ENCODE data around the gene UBA3.

Gene UBA3

DNA sequence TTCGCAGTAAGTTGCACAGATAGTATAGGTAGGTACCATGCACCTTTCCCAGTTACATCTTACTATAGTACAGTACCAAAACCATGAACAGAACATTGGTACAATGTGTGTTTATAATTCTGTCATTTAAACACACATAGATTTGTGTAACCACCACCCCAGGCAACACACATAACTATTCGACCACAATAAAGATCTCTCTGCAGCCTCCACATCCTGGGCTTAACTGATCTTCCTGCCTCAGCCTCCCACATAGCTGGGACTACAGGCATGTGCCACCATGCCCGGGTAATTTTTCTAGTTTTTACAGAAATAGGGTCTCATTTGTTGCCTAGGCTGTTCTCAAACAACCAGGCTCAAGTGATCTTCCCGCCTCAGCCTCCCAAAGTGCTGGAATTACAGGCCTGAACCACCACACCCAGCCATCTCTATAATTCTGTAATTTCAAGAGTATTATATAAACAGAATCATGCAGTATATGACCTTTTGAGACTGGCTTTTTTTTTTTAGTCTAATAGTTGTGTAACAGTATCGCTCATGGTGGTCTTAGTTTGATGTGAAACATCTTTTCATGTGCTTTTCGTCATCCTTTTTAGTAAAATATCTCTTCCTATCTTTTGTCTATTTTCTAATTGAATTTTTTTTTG, 14.7 kb downstream of the UBA3 start:
- no peak for DNase-seq (ENCODE audit: low spot score)

- DNase-seq (ENCODE audit: low spot score) = no peak
These were observed 16.5 kb downstream of the UBA3 start for GRCh38 chr3:69063636-69064035.

DNA sequence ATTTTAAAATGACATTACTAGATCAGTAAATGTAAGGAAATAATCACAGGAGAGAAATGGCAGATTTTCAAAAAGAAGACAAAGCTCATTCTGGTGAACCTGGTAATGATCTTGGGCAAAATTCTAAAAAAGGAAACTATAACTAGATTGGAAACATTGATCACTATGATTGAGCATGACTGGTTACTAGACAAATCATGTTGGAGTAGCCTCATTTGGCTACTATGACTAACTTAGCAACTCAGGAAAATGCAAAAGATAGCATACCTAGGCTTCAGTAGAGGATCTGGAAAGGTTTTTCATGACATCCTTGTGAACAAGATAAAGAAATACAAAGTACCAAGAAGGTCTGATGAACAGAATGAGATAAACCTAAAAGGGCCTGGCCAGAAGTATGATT, 20.5 kb downstream of the UBA3 start:
- no peak for DNase-seq (ENCODE audit: low spot score)

GRCh38 chr3:69058947-69059224, 21.3 kb downstream of the UBA3 start:
- DNase-seq (ENCODE audit: low spot score) = no peak

DNA sequence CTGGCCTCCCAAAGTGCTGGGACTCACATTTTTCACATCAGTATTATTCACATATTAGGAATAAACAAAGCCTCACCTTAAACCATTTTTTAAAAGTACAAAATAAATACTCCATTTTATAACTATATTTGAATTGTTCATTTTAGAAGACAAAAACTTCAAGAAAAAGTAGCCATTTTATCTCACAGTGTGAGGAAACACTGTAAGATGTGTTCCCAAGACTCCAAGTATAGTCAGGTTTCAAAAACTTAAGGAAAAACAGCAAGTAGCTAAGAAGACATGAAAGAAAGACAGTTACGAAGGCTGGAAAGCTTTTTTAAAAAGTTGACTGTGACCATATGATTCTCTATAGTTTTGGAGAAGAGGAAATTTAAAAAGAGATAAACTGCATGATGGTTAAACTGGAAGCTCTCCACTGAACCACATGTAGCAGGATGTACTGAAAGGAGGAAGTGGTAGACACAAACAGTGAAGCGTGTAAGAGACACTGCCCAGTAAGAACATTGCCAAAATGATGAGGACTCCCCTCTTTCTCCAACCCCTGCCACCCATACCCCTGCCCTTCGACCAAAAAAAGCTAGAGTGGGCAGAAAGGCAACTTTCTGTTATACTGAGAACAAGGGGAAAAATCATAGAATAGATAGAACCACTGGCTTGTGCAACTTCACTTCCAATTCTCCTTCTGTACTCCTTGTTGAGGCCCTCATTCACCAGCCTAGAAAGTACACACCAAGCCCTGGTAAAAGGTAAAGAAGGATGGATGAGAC, 21.8 kb downstream of the UBA3 start:
- DNase-seq (ENCODE audit: low spot score) = no peak

GRCh38 chr3:69052472-69052898, 27.7 kb downstream of the UBA3 start:
- no peak for DNase-seq (ENCODE audit: low spot score)

- peak; percentile 96 for DNase-seq (ENCODE audit: low spot score)
These were observed 28.3 kb downstream of the UBA3 start, which contains the start of gene TMF1 for GRCh38 chr3:69051756-69052471. TMF1 (minus strand) TSS chr3:69052333; CDS start chr3:69052086, 247 bp downstream.

DNA sequence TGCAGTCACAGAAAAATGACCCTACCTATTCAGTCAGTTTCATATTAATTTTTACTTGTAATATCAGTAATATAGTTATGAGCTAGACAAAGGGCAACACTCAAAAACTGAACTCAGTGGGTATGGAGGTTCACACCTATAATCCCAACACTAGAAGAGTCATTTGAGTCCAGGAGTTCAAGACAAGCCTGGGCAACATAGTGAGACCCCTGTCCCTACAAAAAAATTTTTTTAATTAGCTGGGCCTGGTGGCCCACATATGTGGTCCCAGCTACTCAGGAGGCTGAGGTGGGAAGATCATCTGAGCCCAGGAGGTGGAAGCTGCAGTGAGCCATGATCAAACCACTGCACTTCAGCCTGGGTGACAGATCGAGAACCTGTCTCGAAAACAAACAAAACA, 31.2 kb downstream of the UBA3 start:
- no peak for DNase-seq (ENCODE audit: low spot score)

DNA sequence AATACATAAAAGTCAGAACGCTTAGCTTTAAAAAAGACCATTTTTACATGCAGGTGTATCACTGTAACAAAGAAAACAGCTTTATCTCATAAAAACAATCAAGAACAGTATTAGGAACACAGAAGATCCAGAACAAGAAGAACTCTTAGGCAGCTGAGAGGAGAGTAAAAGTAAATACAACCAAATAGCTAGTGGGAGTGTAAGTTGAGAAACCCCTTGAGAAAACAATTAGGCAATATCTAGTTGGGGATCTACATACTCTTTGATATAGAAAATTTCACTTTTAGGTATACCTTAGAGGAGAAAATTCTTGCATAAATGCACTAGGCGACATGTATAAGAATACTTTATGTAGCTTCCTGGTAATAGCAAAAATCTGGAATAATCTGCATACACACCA, 35.6 kb downstream of the UBA3 start:
- no peak for DNase-seq (ENCODE audit: low spot score)

- peak; percentile 60 for DNase-seq (ENCODE audit: low spot score)
These were observed 46.7 kb downstream of the UBA3 start for GRCh38 chr3:69033470-69033869.

DNA sequence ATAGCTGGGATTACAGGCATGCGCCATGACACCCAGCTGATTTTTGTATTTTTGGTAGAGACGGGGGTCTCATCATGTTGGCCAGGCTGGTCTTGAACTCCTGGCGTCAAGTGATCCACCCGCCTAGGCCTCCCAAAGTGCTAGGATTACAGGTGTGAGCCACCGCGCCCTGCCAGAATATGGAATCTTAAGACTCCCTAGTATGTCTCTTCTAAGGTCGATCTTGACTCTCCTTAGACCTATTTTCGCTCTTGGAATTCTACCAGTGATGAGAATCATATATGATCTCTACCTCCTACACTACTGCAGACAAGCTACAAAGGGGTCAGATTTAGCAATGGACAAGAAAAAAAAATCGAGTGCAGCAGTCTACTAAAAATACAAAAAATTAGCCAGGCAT, 47.4 kb downstream of the UBA3 start:
- no peak for DNase-seq (ENCODE audit: low spot score)

DNA sequence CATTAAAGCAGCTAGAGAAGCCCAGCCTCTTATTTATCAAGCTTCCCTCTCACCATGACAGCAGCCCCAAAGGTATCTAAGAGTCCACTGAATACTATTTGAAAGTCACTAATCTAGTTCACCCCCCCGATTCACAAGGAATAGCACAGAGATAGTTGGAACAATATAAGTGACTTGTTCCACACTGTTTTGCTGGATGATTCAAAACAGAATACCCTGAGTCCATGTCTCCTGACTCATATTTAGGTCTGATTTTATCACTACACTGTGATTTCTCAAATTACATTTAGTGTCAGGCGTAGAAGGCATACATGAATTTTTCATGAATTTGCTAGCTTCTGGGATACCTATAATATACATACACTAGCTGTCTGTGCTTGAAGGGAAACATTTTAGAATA, 48.0 kb downstream of the UBA3 start:
- peak; percentile 25 for DNase-seq (ENCODE audit: low spot score)

DNA sequence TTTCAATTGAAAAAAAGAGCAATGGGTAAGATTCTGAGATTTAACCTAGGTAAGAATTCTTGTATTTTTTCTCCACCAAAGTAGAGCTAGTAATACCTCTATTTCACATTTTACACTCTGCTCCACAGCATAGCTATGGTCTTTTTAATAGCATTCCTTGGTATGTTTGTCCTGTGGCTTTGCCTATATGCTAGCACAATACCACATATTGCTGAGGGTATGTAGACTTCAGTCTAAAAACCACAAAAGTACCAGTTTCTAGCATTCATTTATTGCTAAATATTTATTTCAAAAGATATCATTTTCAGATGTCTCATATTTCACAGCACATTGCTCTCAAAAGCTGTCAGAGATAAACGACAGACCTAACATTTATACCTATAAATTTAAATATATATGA, 48.5 kb downstream of the UBA3 start:
- DNase-seq (ENCODE audit: low spot score) = no peak

DNA sequence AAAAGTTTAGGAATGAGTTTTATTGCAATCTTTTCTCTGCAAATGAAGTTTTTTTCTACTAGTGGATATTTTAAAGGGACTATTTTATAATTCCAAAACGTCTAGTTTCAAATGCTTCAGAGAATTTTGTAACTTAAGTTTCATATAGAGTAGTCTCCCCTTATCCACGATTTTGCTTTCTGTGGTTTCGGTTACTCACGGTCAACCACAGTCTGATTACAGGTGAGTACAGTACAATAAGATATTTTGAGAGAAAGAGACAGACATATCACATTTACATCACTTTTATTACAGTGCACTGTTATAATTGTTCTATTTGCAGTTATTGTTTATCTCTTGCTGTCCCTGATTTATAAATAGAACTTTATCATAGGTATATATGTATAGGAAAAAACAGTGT, 59.3 kb downstream of the UBA3 start:
- no peak for DNase-seq (ENCODE audit: low spot score)

GRCh38 chr3:69020424-69020823, 59.7 kb downstream of the UBA3 start:
- no peak for DNase-seq (ENCODE audit: low spot score)

- no peak for DNase-seq (ENCODE audit: low spot score)
These were observed 63.3 kb downstream of the UBA3 start for GRCh38 chr3:69016901-69017300.

GRCh38 chr3:69016102-69016501, 64.1 kb downstream of the UBA3 start:
- no peak for DNase-seq (ENCODE audit: low spot score)

DNA sequence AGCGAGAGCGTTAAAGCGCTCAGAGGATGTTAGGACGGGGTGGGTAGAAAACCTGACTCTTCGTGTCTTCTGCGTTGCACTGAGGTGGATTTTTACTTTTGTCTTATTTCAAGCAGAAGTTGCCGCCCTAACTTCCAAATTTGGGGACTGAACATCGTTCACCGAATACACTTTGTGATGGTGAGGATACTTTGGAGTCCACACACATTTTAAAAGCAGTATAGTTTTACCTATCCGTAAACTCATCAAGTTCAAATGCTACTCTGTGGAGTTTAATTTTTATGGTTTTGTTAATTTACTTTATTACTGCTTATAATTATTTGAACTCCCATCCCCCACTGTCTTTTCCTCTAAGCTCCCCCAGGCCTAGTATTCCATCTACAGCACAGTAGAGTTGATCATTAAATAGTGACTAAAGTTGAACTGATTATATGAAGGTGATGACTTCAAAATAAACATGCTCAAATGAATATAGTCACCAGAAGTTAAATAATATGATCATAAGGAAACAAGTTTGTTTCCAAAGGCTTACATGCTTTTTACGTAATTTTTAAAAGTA, 66.1 kb downstream of the UBA3 start:
- DNase-seq (ENCODE audit: low spot score) = no peak

DNA sequence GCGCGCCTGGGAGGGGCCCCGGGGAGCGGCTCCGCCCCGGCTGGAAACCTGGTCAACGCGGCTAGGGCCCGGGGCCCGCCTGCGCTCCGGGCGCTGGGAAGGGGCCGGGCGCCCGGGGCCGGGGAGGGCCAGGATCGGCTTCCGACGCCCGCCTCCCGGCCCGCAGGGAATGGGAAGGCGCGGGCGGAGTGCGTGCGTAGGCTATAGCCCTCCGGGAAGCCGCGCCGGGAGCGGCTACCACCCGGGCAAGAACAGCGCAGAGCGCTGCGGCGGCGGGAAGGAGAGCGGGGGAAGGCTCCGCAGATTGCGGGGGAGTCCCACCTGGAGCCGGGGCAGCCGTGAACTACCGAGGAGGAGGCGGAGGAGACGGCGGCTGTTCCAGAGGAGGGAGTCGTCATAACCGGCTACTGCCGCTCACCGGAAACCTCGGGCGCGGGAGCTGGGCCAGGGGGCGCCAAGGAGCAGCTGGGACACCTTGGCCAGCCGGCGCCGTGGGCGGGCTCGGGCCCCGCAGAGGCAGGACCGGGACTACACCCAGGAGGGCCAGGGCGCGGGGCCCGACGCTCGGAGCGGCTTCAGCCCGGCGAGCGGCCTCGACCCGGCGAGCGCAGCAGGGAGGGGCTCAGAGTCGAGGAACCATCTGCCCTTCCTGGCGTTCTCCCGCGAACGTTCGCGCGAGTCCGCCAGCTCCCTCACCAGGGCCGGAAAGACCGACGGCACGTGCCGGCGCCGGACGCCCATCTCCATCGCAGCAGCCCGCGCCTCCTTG, 66.7 kb downstream of the UBA3 start, which contains the start of gene EOGT:
EOGT (minus strand) TSS at position 432 of the 769 bp plus-strand sequence. CDS start 3,838 bp downstream, outside the sequence.
- peak; percentile 95 for DNase-seq (ENCODE audit: low spot score)

DNA sequence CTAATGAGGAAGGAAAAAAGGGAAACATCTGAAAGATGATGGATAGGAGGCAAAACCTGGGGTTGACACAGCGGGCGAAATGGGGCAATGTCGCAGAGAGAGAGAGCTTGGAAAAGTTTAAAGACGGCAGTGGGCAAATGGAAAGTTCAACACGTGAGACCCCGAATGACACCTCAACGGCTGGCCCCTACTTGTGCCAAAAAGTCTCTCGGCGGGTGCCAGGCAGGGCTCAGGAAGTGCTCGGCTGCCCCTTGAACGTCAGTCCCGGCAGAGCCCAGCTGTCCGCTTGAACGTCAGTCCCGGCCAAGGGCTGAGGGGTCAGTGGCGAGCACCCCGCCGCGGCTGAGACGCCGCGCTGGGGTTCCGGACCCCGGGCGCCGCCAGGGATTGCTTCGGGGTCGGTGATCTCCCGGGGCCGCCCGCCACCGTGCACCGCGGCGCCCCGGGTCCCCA, 67.3 kb downstream of the UBA3 start:
- DNase-seq (ENCODE audit: low spot score) = no peak

DNA sequence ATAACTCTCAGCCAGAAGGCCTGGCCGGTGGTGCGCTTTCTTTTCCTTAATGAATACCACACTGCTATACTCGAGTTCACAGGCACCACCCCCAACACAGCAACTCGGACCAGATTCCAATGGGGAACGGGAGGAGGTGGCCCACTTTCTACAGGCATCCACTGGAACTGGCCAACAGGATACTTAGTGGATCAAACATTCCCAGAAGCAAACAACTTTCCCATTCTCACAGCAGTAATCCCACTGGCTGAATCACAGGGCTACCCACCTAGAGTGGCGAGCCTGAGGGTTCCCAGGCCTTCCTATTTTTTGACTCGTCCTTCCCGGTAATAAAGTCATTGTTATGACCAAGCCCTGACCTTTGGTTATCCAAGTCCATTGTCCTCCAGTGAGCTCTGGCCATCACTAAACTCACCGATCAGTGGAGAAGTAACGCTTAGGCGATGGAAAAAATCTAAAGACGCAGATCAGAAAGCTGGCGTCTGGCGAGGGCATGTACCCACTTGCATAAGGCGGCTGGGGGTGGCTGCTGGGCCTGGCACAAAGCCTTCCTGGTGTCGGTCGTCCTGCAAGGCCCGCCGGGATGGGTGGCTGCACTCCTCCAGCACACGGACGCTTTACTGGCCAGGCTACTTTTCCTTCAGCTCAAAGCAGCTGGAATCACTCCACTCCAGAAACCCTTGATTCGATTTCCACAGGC, 67.9 kb downstream of the UBA3 start:
- DNase-seq (ENCODE audit: low spot score) = peak; percentile 55

Data from GM03348 (cell line).